GM12865 (cell line): ENCODE results near the gene ATP1B2.
A peak's percentile ranks its signal among the peaks of the same experiment; 100 is the strongest.

ENCODE experiments used
- DNase-seq: peaks from one replicate; pipeline ENCODE4 v3.0.0; 2010; ENCODE audit warnings: low read depth
- H3K4me3 ChIP-seq: 2 replicates; pipeline ENCODE4 v1.5.1; 2011; ENCODE audit warnings: mild to moderate bottlenecking, low read depth, low read length, control low read depth
- TF ChIP-seq, protein P1 (sequence below): IDR thresholded peaks from 2 replicates; pipeline ENCODE4 v1.5.1; 2011; ENCODE audit warnings: low read length, control low read depth, low read depth, inconsistent platforms; ENCODE audit not compliant: insufficient read depth; ENCODE audit errors: missing control alignments

Gene ATP1B2

GRCh38 chr17:7626956-7627249 lies 23.8 kb upstream of the ATP1B2 start:
- TF ChIP-seq, protein P1, sequence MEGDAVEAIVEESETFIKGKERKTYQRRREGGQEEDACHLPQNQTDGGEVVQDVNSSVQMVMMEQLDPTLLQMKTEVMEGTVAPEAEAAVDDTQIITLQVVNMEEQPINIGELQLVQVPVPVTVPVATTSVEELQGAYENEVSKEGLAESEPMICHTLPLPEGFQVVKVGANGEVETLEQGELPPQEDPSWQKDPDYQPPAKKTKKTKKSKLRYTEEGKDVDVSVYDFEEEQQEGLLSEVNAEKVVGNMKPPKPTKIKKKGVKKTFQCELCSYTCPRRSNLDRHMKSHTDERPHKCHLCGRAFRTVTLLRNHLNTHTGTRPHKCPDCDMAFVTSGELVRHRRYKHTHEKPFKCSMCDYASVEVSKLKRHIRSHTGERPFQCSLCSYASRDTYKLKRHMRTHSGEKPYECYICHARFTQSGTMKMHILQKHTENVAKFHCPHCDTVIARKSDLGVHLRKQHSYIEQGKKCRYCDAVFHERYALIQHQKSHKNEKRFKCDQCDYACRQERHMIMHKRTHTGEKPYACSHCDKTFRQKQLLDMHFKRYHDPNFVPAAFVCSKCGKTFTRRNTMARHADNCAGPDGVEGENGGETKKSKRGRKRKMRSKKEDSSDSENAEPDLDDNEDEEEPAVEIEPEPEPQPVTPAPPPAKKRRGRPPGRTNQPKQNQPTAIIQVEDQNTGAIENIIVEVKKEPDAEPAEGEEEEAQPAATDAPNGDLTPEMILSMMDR: no peak
- no peak for DNase-seq
- peak overlapping the region; percentile 76 for H3K4me3 ChIP-seq

DNA sequence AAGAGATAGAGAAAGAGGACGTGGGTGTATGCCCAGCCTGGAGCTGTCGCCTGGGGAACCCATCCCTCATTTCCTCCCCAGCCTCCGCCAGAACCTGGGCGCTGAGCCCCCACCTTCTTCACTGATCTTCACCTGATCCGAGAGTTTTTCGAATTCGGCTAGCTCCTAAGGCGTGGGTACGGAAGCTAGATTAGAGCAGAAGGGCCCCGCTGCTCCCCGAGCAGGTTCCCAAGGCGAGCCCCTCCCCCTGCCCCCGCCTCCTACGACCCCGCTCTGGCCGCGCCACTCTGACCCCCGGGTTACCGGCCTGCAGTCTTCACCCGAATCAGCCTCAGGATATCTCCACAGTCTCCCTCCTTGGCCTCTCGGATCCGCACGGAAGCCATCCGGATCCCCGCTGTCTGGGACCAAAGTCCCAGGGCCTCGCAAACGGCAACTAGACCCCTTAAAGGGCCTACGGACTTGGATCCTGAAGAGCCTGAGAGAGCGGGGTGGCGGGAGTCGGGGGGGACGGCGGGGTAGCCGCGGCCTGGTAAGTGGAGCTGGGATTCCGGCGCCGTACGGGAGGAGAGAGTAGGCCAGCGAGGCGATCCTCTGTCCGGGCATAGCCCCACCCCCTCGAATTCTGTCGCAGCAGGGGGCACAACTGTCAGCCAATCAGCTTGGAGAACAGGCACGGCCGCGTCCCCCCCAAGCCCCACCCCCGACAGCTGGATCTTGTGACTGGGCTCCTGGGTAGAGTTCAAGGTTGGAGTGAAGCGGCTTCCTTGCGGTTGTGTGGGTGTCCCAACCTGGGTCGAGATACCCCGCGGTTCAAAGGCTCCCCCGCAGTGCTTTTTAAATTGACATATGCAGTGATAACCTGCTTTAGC lies 23.2 kb upstream of the ATP1B2 start, which contains the start of gene SAT2:
TSS of gene SAT2 (minus strand) at position 572 of the 872 bp plus-strand sequence. CDS start at position 386, 186 bp downstream.
- TF ChIP-seq, protein P1: no peak
- H3K4me3 ChIP-seq: peak within 1 kb of the TSS; percentile 76
- peak; percentile 95 for DNase-seq

DNA sequence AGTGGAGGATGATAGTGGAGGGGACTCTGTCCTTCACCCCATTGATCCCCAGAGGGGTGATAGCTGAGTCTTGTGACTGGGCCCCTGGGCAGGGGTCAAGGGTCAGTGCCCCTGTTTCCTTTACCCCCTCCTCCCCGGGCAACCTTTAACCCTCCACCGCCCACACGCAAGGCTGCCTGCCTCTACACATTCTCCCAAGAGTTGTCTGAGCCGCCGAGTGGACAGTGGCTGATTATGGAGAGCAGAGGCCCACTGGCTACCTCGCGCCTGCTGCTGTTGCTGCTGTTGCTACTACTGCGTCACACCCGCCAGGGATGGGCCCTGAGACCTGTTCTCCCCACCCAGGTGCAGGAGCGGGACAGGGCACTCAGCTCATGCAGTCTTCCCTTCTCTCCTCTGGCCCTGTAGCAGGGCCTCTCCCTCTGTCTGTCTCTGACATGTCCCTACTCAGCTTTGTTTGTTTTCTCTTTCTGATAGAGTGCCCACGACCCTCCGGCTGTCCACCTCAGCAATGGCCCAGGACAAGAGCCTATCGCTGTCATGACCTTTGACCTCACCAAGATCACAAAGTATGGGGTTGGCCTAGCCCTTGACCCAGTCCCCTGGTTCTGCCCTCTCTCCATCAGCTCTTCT lies 20.7 kb upstream of the ATP1B2 start, which contains the start of gene SHBG:
TSS of gene SHBG (plus strand) at position 197 of the 633 bp plus-strand sequence. CDS start at position 235, 38 bp downstream.
- H3K4me3 ChIP-seq: no peak within 1 kb of the TSS
- no peak for DNase-seq
- TF ChIP-seq, protein P1: no peak

GRCh38 chr17:7631398-7632380 lies 19.0 kb upstream of the ATP1B2 start:
- no peak overlapping the region for H3K4me3 ChIP-seq
- TF ChIP-seq, protein P1: no peak
- DNase-seq: no peak

DNA sequence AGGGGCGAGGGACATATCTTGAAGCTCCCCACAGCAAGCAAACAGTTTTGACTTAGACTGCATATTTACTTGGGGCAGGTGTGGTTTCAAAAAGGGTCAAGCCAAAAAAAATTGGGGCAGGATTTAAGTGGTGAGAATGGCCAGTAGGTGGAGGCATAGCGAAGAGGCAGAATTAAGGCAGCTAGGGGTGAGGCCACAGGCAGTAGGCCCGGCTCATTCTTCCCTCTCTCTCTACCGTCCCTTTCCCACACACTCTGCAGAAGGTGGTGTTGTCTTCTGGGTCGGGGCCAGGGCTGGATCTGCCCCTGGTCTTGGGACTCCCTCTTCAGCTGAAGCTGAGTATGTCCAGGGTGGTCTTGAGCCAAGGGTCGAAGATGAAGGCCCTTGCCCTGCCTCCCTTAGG lies 18.2 kb upstream of the ATP1B2 start:
- no peak overlapping the region for H3K4me3 ChIP-seq
- DNase-seq: peak; percentile 68
- TF ChIP-seq, protein P1: peak; percentile 60

DNA sequence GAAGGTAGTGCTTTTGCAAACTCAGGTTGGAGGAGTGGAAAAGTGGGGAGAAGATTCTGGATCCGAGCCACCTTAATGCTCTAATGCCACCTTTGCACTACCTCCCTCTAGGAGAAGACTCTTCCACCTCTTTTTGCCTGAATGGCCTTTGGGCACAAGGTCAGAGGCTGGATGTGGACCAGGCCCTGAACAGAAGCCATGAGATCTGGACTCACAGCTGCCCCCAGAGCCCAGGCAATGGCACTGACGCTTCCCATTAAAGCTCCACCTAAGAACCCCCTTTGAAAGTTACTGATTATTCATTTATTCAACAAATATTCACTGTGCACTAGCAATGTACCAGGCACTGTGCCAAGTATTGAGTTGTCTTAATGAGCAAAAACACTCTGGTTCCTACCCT lies 17.6 kb upstream of the ATP1B2 start:
- no peak for DNase-seq
- TF ChIP-seq, protein P1: peak; percentile 6
- H3K4me3 ChIP-seq: no peak overlapping the region
